GM21723 (cell line): ENCODE results near the gene CHRNE.
"Not testable (repeated sequence)": the region's sequence is repeated elsewhere in the genome, so short reads cannot be mapped to it uniquely, and the experiment has no call there.

Experiments
- ATAC-seq: cut with Tn5 transposase; IDR thresholded peaks from one replicate; pipeline ENCODE4 v1.9.1; 2021; ENCODE audit warnings: mild to moderate bottlenecking, moderate library complexity; ENCODE audit not compliant: unreplicated experiment

CHRNE gene

GRCh38 chr17:4939796-4940554 lies 37.1 kb upstream of the CHRNE start, which contains the start of the genes RNF167 and SLC25A11:
RNF167 (plus strand) TSS chr17:4940268; CDS start chr17:4940910, 642 bp downstream.
SLC25A11 (minus strand) TSS chr17:4940046; CDS start chr17:4939910, 136 bp downstream.
- peak; percentile 69 for ATAC-seq

- ATAC-seq = peak; percentile 16
Measured at GRCh38 chr17:4939546-4939795, 36.6 kb upstream of the CHRNE start.

GRCh38 chr17:4938688-4939545 lies 36.0 kb upstream of the CHRNE start:
- ATAC-seq = peak; percentile 4

- no peak for ATAC-seq
Measured at GRCh38 chr17:4938069-4938491, 35.2 kb upstream of the CHRNE start.

- no peak for ATAC-seq
Measured at GRCh38 chr17:4937553-4937952, 34.7 kb upstream of the CHRNE start.

GRCh38 chr17:4936436-4936835 lies 33.5 kb upstream of the CHRNE start:
- no peak for ATAC-seq

GRCh38 chr17:4935650-4936049 lies 32.8 kb upstream of the CHRNE start:
- no peak for ATAC-seq

- no peak for ATAC-seq
Measured at GRCh38 chr17:4934173-4934979, 31.5 kb upstream of the CHRNE start.

GRCh38 chr17:4933646-4934045 lies 30.7 kb upstream of the CHRNE start:
- no peak for ATAC-seq

GRCh38 chr17:4932756-4933155 lies 29.9 kb upstream of the CHRNE start:
- no peak for ATAC-seq

GRCh38 chr17:4931963-4932362 lies 29.1 kb upstream of the CHRNE start, which contains the start of gene GP1BA:
GP1BA (plus strand) TSS chr17:4932277; CDS start chr17:4932605, 328 bp downstream.
- no peak for ATAC-seq

GRCh38 chr17:4928881-4929280 lies 26.0 kb upstream of the CHRNE start:
- ATAC-seq = no peak

GRCh38 chr17:4926577-4927335 lies 23.9 kb upstream of the CHRNE start:
- not testable (repeated sequence) for ATAC-seq

- no peak for ATAC-seq
Measured at GRCh38 chr17:4921320-4921719, 18.4 kb upstream of the CHRNE start.

- no peak for ATAC-seq
Measured at GRCh38 chr17:4920351-4921048, 17.6 kb upstream of the CHRNE start.

GRCh38 chr17:4919511-4920047 lies 16.7 kb upstream of the CHRNE start:
- no peak for ATAC-seq

- not testable (repeated sequence) for ATAC-seq
Measured at GRCh38 chr17:4914551-4914950, 11.7 kb upstream of the CHRNE start.

- no peak for ATAC-seq
Measured at GRCh38 chr17:4913994-4914393, 11.1 kb upstream of the CHRNE start.

- no peak for ATAC-seq
Measured at GRCh38 chr17:4908711-4909496, 6.0 kb upstream of the CHRNE start.
